Renal cortex interstitium (tissue), 11 donors: ENCODE measurements around the gene DPM3. TPM values are rescaled to one million over a fixed set of nuclear protein-coding genes. Genes with fewer than 3 reads are reported as not detected.
"Not testable (repeated sequence)": the region's sequence is repeated elsewhere in the genome, so short reads cannot be mapped to it uniquely, and the experiment has no call there.

ENCODE experiments used
- DNase-seq, 11 donors: peaks; one replicate each; pipeline ENCODE4 v3.0.0-alpha.2; 2013; ENCODE audit warnings: low read depth in 9 of 11, low spot score in 4 of 11; ENCODE audit errors: extremely low read depth in 1 of 11
- polyA plus RNA-seq, 3 donors: library from polyadenylated mRNA; unstranded; fragments of 120-200 nt; gene quantifications; one replicate each; pipeline ENCODE4 v1.2.1, GENCODE V29; 2013; ENCODE audit not compliant: insufficient read length in 3 of 3

Gene DPM3
- polyA plus RNA-seq, 3 donors: 33.0 to 50.0 (median 46.7) TPM

GRCh38 chr1:155169541-155169940 lies 29.2 kb upstream of the DPM3 start:
- DNase-seq: no peak

- DNase-seq: no peak
Observed at GRCh38 chr1:155168456-155169210, 28.3 kb upstream of the DPM3 start.

- not testable (repeated sequence) for DNase-seq
Observed at GRCh38 chr1:155168105-155168445, 27.7 kb upstream of the DPM3 start.

- peak in 10 of 11 donors; percentile 50 to 85 (median 79) for DNase-seq
Observed at GRCh38 chr1:155167166-155168104, 27.1 kb upstream of the DPM3 start.

DNA sequence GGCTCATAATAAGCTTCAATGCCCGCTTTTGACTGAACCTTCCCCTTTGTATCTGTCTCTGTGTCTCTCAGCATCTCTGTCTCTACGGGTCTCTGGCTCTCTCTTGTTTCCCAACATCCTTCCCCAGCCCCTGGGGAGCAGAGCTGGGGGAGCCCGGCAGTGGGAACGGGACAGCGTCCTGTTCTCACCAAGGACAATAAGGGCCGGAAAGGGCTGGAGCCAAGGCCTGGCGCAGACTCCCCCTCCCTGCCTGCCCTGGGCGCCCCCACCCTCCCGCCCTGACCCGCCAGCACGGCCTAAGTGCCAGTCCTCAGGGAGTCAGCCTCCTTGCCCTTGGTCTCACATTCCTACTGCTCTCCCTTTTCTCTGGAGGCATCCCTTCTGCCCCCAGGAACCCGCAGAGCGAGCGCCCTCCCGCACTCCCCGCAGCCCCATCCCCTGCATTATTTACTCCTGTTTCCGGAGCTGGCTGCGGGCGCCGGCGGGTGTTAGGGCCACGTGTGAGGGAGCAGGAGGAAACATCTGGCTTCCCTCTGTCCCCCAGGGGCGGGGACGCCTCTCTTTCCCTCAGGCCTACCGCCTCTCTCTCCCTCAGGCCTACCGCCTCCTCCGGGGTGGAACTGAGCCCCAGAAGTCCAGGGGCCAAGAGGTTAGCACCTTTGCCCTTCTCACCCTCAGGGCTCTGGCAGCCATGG lies 26.3 kb upstream of the DPM3 start:
- DNase-seq: peak in 5 of 11 donors; percentile 32 to 67 (median 60)

DNA sequence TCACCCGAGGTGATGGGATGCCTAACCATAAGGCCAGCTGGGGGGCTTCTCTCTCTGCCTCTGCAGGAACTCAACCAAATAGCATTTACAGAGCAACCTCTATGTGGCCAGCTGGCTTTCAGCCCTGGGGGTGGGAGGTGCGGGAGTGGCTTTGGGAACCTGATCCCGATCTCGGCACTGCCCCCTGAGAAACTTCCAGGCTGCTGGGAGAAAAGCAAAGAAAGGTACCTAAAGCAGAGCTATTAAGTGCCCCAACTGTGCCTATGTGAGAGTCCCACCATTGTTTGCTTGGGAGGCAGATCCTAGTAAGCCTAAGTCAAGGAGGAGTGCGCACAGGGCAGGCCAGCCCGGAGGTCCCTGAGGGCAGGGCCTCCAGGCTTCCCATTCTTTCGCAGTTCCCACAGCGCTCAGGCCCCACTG lies 25.7 kb upstream of the DPM3 start:
- DNase-seq: no peak

- DNase-seq: not testable (repeated sequence)
Observed at GRCh38 chr1:155164625-155165024, 24.3 kb upstream of the DPM3 start.

GRCh38 chr1:155163785-155164184 lies 23.5 kb upstream of the DPM3 start:
- DNase-seq: not testable (repeated sequence)

DNA sequence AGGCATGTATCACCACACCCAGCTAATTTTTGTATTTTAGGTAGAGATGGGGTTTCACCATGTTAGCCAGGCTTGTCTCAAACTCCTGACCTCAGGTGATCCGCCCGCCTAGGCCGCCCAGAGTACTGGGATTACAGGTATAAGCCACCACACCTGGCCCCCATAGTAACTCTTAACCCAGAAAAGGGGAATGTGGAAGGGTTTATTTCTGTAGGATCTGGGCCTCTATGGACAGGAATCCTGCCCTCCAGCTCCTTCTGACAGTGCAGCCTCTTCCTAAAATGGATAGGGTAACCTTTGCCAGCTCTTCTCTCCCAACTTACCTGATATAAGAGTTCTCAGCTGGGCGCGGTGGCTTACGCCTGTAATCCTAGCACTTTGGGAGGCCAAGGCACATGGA lies 22.3 kb upstream of the DPM3 start:
- not testable (repeated sequence) for DNase-seq

- DNase-seq: no peak
Observed at GRCh38 chr1:155160128-155160527, 19.8 kb upstream of the DPM3 start.

DNA sequence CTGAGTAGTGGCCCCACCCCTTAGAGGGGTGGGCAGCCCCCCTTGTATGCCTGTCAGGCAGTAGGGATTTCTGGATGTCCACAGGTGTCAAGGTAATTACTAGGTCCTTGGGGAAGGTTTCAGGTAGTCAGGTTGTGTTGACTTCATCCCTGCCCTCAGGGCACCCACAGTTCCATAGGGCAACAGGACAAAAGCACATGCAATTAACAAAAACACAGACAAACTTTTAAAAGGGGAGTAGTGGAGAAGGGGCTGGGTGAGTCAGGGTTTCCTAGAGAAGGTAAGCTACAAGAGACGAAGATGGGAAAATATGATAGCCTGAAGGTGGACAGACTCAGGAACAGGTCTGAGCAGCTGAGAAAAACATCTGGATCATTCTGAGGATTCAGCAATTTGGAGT lies 18.7 kb upstream of the DPM3 start:
- DNase-seq: no peak

GRCh38 chr1:155155996-155156643 lies 15.8 kb upstream of the DPM3 start:
- DNase-seq: not testable (repeated sequence)

GRCh38 chr1:155145491-155145890 lies 5.2 kb upstream of the DPM3 start:
- DNase-seq: no peak

GRCh38 chr1:155141749-155142148 lies 1.4 kb upstream of the DPM3 start:
- no peak for DNase-seq

DNA sequence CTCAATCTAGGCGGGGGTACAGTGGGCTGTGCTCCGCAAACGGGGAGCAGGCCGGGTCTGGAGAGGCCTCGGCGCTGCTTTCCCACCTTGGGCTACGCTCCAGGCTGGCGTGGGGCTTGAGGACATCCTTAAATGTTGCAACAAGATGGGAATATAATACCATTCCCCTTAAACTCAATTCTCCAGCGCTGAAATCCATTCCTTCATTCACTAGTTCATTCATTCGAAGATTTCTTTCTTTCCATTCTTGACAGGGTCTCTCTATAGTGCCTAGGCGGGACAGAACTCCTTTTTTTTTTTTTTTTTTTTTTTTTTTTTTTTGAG lies 261 bp upstream of the DPM3 start:
- DNase-seq: no peak

DNA sequence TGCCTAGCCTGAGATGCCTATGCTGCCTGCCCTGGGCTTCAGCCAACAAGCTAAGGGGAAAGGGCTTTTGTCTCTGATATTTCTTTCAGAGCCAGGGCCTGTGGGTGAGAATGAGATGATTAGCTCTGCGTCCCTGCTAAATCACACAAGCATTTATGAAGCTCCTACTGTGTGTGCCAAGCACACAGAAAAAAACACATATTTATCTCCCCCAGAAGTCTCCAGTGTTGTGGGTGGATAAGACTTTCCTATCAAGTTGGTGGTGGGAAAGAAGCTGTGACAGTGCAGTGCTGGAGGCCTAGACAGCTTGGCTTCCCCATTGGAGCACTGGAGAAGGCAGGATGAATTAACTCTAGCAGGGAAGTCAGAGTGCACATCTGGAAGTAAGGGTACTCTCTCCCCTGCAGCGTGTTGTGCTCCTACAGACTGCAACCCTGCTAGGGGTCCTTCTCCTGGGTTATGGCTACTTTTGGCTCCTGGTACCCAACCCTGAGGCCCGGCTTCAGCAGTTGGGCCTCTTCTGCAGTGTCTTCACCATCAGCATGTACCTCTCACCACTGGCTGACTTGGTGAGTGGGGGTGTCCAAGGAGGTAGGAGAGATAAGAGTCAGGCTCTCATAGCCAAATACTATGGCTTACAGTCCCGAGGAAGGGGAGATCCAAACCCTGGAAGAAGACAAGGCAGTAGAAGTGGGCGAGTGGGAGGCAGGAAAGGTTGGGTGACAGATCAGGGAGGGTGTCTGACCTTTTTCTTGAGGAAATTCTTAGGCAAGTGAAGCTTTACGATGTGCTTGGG lies 3.0 kb downstream of the DPM3 start:
- DNase-seq: no peak

- no peak for DNase-seq
Observed at GRCh38 chr1:155136748-155137147, 3.6 kb downstream of the DPM3 start.

- peak in 9 of 11 donors; percentile 84 to 96 (median 92) for DNase-seq
Observed at GRCh38 chr1:155135415-155136028, 4.8 kb downstream of the DPM3 start, which contains the start of gene SLC50A1. Gene SLC50A1 (plus strand): TSS chr1:155135852. CDS start chr1:155135912, 60 bp downstream.
